ENCODE results near the gene SNX10.

Gene SNX10

DNA sequence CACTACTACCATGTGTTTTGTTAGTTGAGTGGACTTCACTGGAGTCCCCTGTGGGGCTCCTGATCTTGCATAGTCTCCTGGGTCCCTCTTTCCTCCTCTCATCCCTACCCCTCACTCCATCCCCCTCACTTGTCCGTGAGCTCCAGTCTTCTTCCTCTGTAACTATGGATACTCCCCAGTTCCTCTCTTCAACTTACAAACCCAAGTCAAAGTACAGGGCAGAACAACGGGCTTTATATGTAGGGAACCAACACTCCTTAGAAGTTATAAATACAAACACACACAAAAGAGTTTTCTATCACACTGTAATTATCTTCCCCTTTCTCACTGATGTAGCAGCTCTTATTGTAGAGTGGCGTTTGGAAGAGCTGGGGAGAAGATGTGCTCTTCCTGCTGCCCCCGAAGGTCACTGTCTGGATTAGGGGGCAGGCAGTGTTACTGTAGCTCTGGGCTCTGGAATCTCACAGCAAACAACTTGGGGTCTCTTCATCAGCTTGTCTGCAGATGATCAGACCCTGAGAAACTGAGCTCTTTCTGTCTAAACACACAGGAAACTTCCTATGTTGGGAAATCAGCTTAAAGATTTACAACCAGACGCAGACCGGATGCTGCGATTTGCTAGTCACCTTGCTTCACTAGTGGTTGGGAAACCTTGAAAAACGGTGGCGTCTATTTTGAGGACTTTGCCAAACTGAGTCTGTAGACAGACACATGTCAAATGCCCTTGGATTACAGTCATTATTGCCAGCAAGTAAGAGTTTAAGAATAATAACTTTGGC lies 13.6 kb downstream of the SNX10 start:
- no peak for DNase-seq

DNA sequence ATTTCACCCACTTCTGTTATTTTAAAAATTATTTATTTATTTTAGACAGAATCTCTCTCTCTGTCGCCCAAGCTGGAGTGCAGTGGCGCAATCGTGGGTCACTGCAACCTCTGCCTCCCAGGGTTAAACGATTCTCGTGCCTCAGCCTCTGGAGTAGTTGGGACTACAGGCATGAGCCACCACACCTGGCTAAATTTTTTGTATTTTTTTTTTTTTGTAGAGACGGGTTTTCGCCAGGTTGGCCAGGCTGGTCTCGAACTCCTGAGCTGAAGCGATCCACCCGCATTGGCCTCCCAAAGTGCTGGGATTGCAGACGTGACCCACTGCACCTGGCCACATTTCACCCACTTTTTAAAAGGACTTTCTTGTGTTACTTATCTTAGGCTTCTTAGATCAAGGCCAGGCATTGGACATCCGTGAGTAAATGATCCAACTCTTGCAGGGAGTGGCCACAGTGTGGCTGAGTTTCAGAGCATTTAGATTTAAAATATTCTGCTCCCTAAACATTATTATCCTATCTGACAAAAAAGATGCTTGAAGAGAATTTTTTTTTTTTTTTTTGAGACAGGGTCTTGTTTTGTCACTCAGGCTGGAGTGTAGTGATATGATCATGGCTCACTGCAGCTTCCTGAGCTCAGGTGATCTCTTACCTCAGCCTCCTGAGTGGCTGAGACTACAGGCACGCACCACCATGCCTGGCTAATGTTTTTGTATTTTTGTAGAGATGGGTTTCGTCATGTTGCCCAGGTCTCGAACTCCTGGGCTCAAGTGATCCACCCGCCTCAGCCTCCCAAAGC lies 14.4 kb downstream of the SNX10 start:
- DNase-seq, result no peak

DNA sequence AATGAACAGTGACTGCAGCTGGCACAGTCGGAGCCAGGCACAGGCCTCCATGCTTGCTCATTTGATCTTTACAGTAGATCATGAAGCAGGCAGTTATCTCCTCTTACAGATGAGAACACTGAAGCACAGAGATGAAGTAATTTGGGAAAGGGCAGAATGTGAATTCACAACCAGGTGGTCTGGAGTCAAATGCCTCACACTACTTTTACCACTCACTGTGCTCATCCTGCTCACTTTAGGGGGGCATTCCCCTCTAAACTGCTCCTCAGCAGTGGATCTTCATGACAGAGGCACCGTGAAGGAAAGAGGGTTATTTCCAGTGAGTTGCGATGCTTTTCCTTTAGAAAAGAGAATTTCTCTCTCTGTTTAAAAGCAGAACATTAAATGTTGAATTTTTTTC lies 15.1 kb downstream of the SNX10 start:
- no peak for DNase-seq

DNA sequence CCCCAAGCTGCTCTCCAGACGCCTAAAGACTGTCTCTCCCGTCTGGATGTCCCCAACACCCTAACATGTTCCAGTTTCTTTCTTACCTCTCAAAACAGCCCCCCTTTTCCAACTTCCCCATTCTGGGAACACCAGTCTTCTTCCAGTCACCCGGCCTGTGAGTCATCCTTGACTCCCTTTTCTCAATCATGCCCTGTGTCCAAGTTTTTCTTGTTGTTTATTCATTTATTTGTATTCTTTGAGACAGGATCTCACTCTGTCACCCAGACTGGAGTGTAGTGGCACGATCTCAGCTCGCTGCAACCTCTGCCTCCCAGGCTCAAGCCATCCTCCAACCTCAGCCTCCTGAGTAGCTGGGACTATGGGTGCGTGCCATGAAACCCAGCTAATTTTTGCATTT lies 15.6 kb downstream of the SNX10 start:
- no peak for DNase-seq

DNA sequence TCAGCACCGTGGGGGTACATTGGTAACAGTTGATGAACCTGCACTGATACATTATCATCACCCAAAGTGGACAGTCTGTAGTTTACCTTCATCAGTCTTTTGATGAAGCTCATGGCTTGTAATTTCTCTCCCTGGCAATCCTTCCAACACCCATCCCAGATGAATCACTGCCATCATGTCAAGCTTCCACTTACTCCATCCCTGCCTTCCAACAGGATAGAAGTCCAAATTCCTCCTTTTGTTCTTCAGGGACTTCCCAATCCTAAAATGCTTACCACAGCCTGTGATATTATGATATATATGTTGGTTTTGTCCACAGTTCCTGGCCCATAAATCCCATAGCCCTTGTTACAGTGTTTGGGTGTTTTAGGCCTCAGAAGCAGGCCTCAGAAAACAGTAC lies 16.1 kb downstream of the SNX10 start:
- no peak for DNase-seq

DNA sequence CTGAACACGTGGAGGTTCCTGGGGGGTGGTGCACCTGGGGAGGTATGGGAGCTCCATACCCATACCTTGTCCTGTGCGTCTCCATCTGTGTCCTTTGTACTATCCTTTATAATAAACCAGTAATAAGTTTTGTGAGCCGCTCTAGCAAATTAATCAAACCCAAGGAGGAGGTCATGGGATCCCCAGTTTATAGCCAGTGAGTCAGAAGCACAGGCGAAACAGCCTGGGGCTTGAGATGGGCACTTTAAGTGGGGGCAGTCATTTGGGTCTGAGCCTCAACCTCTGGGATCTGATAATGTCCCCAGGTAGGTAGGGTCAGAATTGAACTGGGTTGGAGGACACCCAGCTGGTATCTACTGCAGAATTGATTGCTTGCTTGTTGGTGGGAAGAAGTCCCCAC lies 16.9 kb downstream of the SNX10 start:
- DNase-seq, result no peak

DNA sequence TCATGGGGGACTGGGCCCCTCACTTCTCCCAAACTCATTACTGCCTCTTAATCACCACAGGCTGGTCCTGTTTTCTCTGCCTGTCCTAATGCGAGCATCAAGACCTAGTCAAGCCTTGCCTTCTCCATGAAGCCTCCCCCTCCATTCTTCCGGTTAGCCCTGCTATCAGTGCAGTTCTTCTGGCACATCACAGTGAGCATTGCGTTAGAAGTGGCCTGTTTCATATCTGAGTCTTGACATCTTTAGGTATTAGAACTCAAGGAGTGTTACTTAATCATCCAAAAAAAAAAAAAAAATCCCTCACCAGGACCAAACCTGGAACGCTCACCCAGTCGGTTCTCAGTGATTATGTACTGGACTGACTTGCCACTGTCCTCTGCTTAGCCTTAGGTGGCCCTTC lies 17.4 kb downstream of the SNX10 start:
- DNase-seq, result no peak

DNA sequence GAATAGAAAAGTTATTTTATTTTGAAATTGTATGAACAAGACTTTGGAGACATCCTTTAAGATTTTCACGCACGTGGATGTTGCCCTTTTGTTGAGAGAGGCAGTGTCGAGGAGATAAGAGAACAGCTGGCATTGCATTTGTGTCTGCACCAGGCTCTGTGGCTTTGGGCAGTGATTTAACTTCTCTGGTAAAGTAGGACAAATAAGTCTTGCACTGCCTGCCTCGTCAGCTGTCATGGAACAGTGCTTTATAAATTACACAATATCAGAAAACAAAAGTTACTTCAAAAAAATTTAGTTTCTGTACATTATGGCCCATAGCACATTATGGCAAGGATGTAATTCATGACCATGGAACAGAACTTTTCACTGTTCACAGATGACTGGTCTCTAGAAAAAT lies 20.1 kb downstream of the SNX10 start:
- DNase-seq, result no peak

DNA sequence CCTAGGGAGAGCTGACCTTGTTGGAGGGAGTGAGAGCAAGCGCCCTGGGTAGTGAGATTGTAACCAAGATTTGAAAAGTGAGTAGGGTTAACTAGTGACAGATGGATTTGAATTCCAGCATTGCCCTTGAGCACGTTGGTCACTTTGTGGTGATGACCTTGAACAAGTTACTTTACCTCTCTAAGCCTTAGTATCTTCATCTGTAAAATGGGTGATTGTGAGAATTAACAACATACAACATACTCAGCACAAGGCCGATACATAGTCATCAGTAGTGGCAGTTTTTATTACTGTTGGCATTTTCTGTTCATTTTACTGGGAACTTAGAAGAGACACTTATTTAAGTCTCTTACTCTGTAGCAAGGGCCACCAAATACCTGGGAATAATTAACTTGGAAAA lies 25.5 kb downstream of the SNX10 start:
- DNase-seq, result no peak

DNA sequence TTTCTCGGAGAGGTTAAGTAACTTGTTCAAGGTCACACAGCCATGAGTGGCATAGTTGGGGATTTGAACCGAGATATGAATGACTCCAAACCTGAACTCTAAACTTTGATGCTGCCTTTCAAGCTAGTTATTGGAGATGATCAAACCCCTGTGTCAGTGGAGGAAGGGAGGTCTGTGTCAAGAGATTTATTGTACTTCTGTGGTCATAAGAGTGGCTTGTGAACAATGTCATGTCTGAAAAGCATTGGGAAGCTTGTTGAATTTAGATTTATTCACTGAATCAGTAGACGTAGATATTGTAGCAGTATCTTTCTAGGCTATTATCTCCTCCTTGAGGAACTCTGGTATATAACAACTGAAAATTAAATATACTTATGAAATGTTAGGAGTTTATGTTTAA lies 27.3 kb downstream of the SNX10 start:
- no peak for DNase-seq

DNA sequence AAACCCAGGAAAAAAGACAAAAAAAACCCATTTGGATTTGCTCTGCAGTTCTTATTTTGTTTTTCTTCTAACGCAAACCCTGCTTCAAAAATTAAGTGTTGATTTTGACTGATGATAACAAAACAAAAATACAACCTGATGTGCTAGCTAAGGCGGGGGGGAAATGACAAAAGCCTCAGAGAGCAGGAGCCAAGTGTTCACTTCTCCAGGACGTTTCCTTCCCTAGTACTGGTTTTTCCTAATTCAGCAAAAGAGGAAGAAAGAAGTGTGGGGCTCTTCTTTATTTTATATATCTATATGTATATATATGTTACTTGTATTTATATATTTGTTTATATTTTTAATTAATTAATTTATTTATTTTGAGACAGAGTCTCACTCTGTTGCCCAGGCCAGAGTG lies 28.0 kb downstream of the SNX10 start:
- no peak for DNase-seq

DNA sequence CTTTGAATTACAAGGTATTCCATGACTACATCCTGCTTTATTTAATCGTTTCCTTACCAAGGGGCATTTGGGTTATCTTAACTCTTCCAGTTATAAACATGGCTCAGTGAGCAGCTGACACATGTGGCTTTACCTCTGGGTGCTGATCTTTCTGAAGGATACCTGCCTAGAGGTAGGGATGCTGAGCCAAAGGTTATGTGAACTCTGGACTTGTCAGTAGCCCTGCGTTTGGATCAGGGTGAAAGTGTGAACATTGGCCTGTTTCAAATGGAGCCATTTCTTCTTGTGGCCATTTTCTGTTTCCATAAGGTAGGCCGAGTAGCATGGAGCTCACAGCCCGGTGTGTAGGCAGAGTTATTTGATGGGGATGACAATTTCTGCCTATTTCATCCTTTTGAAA lies 29.2 kb downstream of the SNX10 start:
- DNase-seq, result no peak

DNA sequence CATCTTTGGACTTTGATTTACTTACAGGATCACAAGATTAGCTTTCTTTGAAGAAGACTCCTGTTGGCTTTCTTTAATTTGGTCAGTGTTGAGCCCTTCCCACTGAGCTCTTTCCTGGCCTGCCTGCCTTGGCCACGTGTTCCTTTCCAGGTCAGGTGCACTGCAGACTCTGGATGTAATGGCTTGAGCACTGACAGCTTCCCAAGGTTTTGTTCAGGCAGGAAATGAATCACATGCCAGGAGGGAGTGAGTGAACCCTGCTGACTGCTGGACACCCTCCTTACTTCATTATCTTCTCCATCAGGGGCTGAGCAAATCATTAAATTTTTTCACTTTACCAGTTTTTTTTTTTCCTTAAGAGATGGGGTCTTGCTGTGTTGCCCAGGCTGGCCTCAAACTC lies 29.8 kb downstream of the SNX10 start:
- no peak for DNase-seq

DNA sequence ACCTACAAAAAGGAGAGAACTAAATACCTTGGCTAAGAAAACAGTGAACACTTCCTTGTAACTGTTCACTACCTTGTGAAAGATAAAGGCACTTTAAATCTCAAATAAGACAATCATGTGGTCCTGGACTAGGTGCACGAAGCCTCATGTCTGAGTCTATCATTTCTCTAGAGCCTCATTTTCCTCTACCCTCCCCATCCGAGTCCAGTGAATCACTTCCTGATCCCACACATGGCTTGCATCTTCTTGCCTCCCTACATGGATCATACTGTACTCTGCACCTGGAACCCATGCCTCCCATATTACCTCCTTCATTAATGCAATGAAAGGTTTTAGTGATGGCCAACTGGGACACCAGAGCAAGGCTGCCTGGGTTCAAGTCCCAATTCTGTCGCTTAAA lies 34.5 kb downstream of the SNX10 start:
- DNase-seq, result no peak

DNA sequence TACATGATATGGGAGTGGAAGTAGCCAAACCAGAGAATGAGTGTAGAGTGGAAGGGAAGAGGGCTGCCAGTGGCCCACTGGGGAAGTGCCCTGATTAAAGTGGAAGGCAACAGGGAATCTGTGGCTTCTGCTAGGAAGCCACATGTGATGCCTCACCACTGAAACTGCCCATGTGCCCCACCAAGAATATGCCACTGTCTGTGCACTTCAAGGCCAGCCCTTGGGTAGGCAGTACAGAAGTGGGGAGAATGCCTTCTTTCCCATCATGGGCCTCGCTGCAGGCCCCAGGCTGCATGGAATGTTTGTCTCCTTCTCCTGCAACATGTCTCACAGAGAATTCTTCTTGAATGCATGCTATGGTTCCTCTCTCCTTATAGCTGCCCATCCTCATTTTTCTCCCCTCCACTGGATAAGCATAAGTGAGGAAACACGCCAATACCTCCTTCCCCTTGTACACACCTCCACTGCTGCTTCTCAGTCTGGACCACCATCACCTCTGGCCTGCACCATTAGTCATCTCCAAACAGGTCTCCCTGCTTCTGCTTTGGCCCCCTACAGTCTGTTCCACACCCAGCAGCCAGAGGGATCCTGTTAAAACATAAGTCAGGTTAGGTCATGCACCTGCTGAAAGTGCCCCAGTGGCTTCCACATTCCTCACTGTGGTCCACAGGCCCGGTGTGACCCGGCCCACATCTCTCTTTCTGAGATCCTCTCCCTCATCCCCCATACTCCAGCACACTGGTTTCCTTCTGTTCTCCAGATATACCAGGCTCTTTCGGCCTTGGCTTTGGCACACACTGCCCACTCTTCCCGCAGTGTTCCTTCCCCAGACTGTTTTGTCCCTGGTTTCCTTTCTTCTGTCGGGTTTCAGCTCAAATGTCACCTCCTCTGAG lies 37.1 kb downstream of the SNX10 start:
- no peak for DNase-seq

DNA sequence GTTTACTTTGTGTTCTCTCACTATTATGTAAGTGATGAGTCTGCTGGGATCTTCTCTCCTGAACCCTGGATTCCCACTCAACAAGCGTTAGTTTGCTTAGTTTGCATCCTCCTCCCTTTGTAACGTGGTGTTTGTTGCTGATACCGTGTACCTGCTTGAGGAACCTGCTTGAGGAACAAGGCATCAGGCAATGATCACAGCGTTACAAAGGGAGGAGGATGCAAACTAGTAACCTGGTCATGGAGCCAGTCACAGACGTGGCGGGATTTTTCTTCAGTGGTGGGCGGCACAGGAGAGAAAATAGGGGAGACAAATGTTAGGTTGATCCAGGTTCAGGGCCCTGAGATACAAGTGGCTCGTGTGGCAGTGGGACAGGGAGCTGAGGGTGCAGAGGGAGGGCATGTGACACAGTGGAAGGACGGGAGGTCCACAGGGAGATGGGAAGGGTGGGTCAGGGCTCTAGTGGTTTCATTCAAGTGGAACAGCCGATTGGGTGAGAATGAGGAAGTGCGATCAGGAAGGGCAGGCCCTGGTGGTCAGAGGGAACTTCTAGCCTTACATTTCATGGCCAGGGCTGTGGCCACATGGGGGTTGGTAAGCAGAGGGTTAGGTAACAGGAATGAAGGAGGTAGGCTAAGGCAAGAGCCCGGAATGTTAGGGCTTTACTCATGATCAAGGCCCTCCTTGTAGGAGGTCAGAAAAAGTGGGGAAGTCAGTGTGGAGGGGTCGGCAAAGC lies 38.0 kb downstream of the SNX10 start:
- no peak for DNase-seq

DNA sequence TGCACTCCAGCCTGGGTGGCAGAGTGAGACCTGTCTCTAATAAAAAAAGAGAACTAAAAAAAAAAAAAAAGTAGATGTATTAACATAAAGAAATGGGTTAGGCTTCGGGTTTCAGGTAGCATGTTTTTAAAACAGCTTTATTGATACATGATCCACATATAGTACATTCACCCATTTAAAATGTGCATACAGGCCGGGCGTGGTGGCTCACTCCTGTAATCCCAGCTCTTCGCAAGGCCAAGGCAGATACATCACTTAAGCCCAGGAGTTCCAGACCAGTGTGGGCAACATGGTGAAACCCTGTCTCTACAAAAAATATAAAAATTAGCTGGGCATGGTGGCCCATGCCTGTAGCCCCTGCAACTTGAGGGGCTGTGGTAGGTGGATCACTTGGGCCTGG lies 39.5 kb downstream of the SNX10 start:
- DNase-seq, result no peak

DNA sequence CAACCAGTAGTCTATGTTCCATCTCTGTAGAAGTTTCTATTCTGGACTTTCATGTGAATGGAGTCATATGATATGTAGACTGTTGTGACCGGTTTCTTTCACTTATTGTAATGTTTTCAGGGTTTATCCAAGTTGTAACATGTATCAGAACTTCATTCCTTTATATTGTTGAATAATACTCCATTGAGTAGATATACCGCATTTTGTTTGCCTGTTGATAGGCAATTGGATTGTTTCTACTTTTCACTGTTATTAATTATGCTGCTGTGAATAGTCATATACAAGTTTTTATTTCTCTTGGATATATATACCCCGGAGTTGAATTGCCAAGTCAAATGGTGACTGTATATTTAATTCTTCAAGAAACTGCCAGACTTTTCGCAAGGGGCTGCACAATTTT lies 40.1 kb downstream of the SNX10 start:
- no peak for DNase-seq

DNA sequence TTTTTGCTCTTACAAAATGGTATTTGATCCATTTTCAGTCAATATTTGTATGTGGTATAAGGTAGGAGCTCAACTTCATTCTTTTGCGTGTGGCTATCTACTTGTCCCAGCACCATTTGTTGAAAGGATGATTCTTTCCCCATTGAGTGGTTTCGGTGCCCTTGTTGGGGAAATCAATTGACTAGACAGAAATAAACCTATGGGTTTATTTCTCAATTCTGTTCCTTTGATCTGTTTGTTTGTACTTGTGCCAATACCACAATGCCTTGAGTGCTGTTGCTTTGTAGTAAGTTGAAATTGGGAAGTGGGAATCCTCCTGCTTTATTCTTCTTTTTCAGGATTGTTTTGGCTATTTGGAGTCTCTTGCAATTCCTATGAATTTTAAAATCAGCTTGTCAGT lies 41.0 kb downstream of the SNX10 start:
- DNase-seq, result no peak

DNA sequence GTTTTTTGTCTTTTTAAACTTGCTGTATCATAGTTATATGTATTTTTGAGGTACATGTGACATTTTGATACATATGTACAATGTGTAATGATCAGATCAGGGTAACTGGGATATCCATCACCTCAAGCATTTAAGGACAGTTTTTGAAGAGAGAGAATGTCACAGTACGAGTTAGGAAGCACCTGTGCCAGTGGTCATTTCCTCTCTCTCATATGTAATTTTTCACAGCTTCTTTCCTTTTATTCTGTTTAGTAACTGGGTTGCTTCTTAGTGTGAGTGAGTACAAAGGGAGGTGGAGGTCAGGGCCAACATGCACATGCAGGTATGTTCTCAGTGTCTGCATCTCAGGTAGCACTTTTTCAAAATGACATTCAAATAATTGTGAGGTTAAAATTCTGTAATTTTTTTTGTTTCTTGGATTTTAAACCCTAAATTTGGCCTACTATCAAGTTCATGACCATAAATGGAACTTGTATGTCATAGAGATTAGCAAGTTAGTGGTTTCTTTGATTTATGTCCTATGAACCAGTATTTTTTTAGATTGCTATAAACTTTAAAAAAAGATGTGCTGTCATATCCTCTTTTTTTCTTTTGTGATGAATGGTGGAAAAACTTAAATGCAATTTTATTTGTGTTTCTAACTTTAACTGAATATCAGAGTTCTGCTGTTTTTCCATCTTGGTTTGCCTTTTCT lies 42.7 kb downstream of the SNX10 start:
- DNase-seq, result no peak

DNA sequence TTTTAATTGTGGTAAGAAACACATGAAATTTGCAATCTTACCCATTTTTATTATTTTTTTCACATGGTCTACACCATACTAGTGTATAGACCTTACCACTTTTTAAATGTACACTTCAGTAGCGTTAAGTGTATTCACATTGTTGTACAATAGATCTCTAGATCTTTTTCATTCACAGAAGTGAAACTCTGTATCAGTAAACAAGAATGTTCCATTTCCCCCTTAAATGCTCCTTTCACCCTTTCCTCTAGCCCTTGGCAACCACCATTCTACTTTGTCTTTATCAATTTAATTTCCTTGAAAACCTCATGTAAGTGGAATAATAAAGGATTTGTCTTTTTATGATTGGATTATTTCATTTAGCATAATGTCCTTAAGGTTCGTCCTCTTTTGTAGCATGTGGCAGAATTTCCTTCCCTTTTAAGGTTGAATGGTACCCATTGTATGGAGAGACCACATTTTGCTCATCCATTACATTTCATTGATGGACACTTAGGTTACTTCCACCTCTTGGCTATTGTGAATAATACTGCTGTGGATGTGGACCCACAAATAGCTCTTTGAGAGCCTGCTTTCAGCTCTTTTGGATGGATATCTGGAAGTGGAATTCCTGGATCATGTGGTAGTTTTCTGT lies 45.7 kb downstream of the SNX10 start:
- DNase-seq, result no peak

Data from NCI-H2081 treated with DMSO at 0.1 percent for 48 hours (cell line).